OCI-LY7 (cell line): ENCODE data around the gene TMEM208. TPM values are rescaled to one million over a fixed set of nuclear protein-coding genes. Genes with fewer than 3 reads are reported as not detected.

Experiments used
- BruUV-seq: library from RNA; stranded (reverse); fragments of 400-500 nt; replicated peaks from 2 replicates; lab custom pipeline; 2021; lab: Mats Ljungman, UMichigan
- CTCF ChIA-PET: fragments of 300-600 bp; sonication (Branson Sonifier 250); formaldehyde crosslinking; loops from one replicate; lab custom pipeline; 2022; ENCODE audit warnings: antibody characterized with exemption; ENCODE audit not compliant: unreplicated experiment; lab: Charles Lee
- POLR2A ChIA-PET: fragments of 300-600 bp; sonication (Branson Sonifier 250); formaldehyde crosslinking; loops from one replicate; lab custom pipeline; 2022; ENCODE audit warnings: antibody characterized with exemption; lab: Charles Lee
- DNase-seq: peaks from one replicate; pipeline ENCODE4 v3.0.0-alpha.2; 2015; ENCODE audit warnings: low spot score
- H2AFZ ChIP-seq: fragments of 200-600 bp; sonication (generic), shearing (Covaris generic); 2 replicates; pipeline ENCODE4 v1.6.1; 2014; ENCODE audit warnings: mild to moderate bottlenecking, antibody characterized with exemption, low read length, moderate library complexity
- H3K27ac ChIP-seq: fragments of 200-600 bp; sonication (generic); 2 replicates; pipeline ENCODE4 v1.5.1; 2014; ENCODE audit warnings: mixed run types, low read depth, mild to moderate bottlenecking, moderate library complexity, low read length, inconsistent platforms; ENCODE audit not compliant: poor library complexity, severe bottlenecking
- H3K36me3 ChIP-seq: fragments of 200-600 bp; sonication (generic); 2 replicates; pipeline ENCODE4 v1.6.1; 2014; ENCODE audit warnings: mild to moderate bottlenecking, antibody characterized with exemption, low read length, moderate library complexity, mixed read lengths; ENCODE audit not compliant: insufficient read depth
- H3K4me1 ChIP-seq: fragments of 200-600 bp; sonication (generic); 2 replicates; pipeline ENCODE4 v1.5.1; 2014; ENCODE audit warnings: mild to moderate bottlenecking, low read length; ENCODE audit not compliant: insufficient read depth, poor library complexity, severe bottlenecking
- H3K4me2 ChIP-seq: fragments of 200-600 bp; sonication (generic); 2 replicates; pipeline ENCODE4 v1.6.1; 2014; ENCODE audit warnings: mild to moderate bottlenecking, low read length
- H3K4me3 ChIP-seq: fragments of 200-600 bp; sonication (generic); 2 replicates; pipeline ENCODE4 v1.5.1; 2014; ENCODE audit warnings: mild to moderate bottlenecking, low read depth, low read length; ENCODE audit not compliant: poor library complexity, severe bottlenecking
- H3K79me2 ChIP-seq: fragments of 200-600 bp; sonication (generic); 2 replicates; pipeline ENCODE4 v1.6.1; 2016; ENCODE audit warnings: low read depth, mild to moderate bottlenecking, low read length, moderate library complexity, mixed read lengths; ENCODE audit not compliant: insufficient read depth
- H3K9me2 ChIP-seq: fragments of 200-600 bp; sonication (generic); 2 replicates; pipeline ENCODE4 v1.6.1; 2016; ENCODE audit warnings: mild to moderate bottlenecking, low read length, mixed read lengths; ENCODE audit not compliant: insufficient read depth
- H3K9me3 ChIP-seq: fragments of 200-600 bp; sonication (generic); 2 replicates; pipeline ENCODE4 v1.6.1; 2014; ENCODE audit warnings: mild to moderate bottlenecking, mixed run types, low read length, mixed read lengths
- H4K20me1 ChIP-seq: fragments of 200-600 bp; sonication (generic); 2 replicates; pipeline ENCODE4 v1.6.1; 2014; ENCODE audit warnings: mild to moderate bottlenecking, antibody characterized with exemption, low read length, moderate library complexity, mixed read lengths; ENCODE audit not compliant: insufficient read depth
- CTCF ChIP-seq: fragments of 200-600 bp; sonication (generic); conservative IDR thresholded peaks from 2 replicates; pipeline ENCODE4 v1.5.1; 2014; ENCODE audit warnings: mild to moderate bottlenecking, antibody characterized with exemption, low read length, moderate library complexity, mixed read lengths
- EZH2phosphoT487 ChIP-seq: fragments of 200-600 bp; sonication (generic); IDR thresholded peaks from 2 replicates; pipeline ENCODE4 v1.6.1; 2018; ENCODE audit warnings: low read depth, borderline replicate concordance, mild to moderate bottlenecking, mixed run types, antibody characterized with exemption, low read length, moderate library complexity, mixed read lengths
- intact Hi-C: fragments of 100-400 bp; cut with micrococcal nuclease; formaldehyde crosslinking; loops from one replicate; pipeline ENCODE4 v1.10.0; 2022; ENCODE audit not compliant: unreplicated experiment
- total RNA-seq, 2 experiments: library from RNA; depleted of rRNA in 1 of 2; stranded (reverse); fragments of >200 nt in 1 of 2; shearing (Covaris generic) in 1 of 2; gene quantifications; 2 replicates each; pipeline ENCODE4 v1.2.3, GENCODE V29; 2014 to 2022

The TMEM208 gene
- total RNA-seq, 2 experiments from 2014 or later = 19.9 to 26.4 TPM

- intact Hi-C loops = loop anchor here (1.0 to 10.0 kb wide), 3 partner anchors 24 to 230 kb away; no protein-coding TSS in a partner anchor
- Histone ChIP-seq H3K9me3 (no peaks in the 10 kb centered on the region), H3K4me1 (peaks cover 14% of the 10 kb centered on the region), H3K9me2 (no peaks in the 10 kb centered on the region), H2AFZ (peak within 1 kb of the TSS; percentile 66), H3K4me2 (peak within 1 kb of the TSS; percentile 92), H3K36me3 (no peaks in the 10 kb centered on the region), H3K27ac (peak within 1 kb of the TSS; percentile 56), H3K4me3 (peak within 1 kb of the TSS; percentile 79), H4K20me1 (no peaks in the 10 kb centered on the region), H3K79me2 (no peaks in the 10 kb centered on the region)
- TF ChIP-seq EZH2phosphoT487 = no peak
- ChIA-PET POLR2A (interaction anchor here (0.6 to 1.1 kb wide), 2 partner anchors 44 to 70 kb away, joined by 3 to 6 read pairs; partner anchors contain the start of gene TMEM208), CTCF (no interaction called here)
- peak; percentile 97 for DNase-seq
- BruUV-seq = no TSS peak
These were observed 43.1 kb upstream of the TMEM208 start, which contains the start of gene MATCAP1 for GRCh38 chr16:67183627-67184452. Gene MATCAP1, minus strand, starts transcription at chr16:67183963. Its CDS starts 3,353 bp downstream, at chr16:67180610.

- no peak for DNase-seq
- CTCF ChIA-PET = no interaction called here
- Histone ChIP-seq H2AFZ (peak overlapping the region; percentile 66), H3K36me3 (no peaks in the 10 kb centered on the region), H3K79me2 (no peaks in the 10 kb centered on the region), H3K4me3 (peak overlapping the region; percentile 79), H3K27ac (no peak overlapping the region), H3K9me2 (no peaks in the 10 kb centered on the region), H3K4me1 (peaks cover 14% of the 10 kb centered on the region), H3K9me3 (no peaks in the 10 kb centered on the region), H3K4me2 (peak overlapping the region; percentile 92), H4K20me1 (no peaks in the 10 kb centered on the region)
- intact Hi-C loops = loop anchor here (10.0 kb wide), 1 partner anchor 170 kb away; no protein-coding TSS in a partner anchor
- TF ChIP-seq CTCF = no peak
- TF ChIP-seq EZH2phosphoT487 = no peak
- BruUV-seq = no TSS peak
- POLR2A ChIA-PET = no interaction called here
These were observed 42.4 kb upstream of the TMEM208 start for GRCh38 chr16:67184453-67184994.

GRCh38 chr16:67184995-67185650 is 41.8 kb upstream of the TMEM208 start:
- Histone ChIP-seq H4K20me1 (no peaks in the 10 kb centered on the region), H3K9me3 (no peaks in the 10 kb centered on the region), H3K4me2 (no peak overlapping the region), H3K4me1 (peaks cover 14% of the 10 kb centered on the region), H3K79me2 (no peaks in the 10 kb centered on the region), H3K36me3 (no peaks in the 10 kb centered on the region), H2AFZ (no peak overlapping the region; the same call in 1 of the 2 replicates), H3K4me3 (no peak overlapping the region), H3K27ac (no peak overlapping the region), H3K9me2 (no peaks in the 10 kb centered on the region)
- ChIA-PET POLR2A (no interaction called here), CTCF (no interaction called here)
- no TSS peak for BruUV-seq
- no peak for TF ChIP-seq EZH2phosphoT487
- peak; percentile 85 for TF ChIP-seq CTCF
- intact Hi-C loops = loop anchor here (1.0 to 10.0 kb wide), 2 partner anchors 170 to 208 kb away; no protein-coding TSS in a partner anchor
- DNase-seq = peak; percentile 80
